ENCODE data around the gene GPHN.

Gene GPHN

GRCh38 chr14:67186789-67187584 is 679.0 kb downstream of the GPHN start:
- peak; percentile 1 for DNase-seq

GRCh38 chr14:67187826-67188225 is 679.9 kb downstream of the GPHN start:
- no peak for DNase-seq

GRCh38 chr14:67188326-67188725 is 680.4 kb downstream of the GPHN start:
- DNase-seq: no peak

GRCh38 chr14:67191768-67192290 is 683.9 kb downstream of the GPHN start:
- DNase-seq: no peak

- DNase-seq: no peak
Observed at GRCh38 chr14:67192366-67192765, 684.4 kb downstream of the GPHN start.

GRCh38 chr14:67195279-67195678 is 687.3 kb downstream of the GPHN start:
- DNase-seq: no peak

- no peak for DNase-seq
Observed at GRCh38 chr14:67199016-67199415, 691.1 kb downstream of the GPHN start.

- DNase-seq: no peak
Observed at GRCh38 chr14:67207810-67208209, 699.9 kb downstream of the GPHN start.

- DNase-seq: no peak
Observed at GRCh38 chr14:67218126-67218525, 710.2 kb downstream of the GPHN start.

GRCh38 chr14:67221248-67221981 is 713.5 kb downstream of the GPHN start:
- DNase-seq: no peak

GRCh38 chr14:67221982-67222328 is 714.0 kb downstream of the GPHN start:
- DNase-seq: no peak

- DNase-seq: no peak
Observed at GRCh38 chr14:67225523-67225922, 717.6 kb downstream of the GPHN start.

GRCh38 chr14:67228325-67228984 is 720.5 kb downstream of the GPHN start:
- DNase-seq: no peak

Measured in CD4-positive, alpha-beta T cell treated with Interleukin-21 for 1 hour (primary cell).